ENCODE data around the gene DNAJC2.
"Not testable (repeated sequence)": the region's sequence is repeated elsewhere in the genome, so short reads cannot be mapped to it uniquely, and the experiment has no call there.

- peak in 1 of 2 donors; percentile 13 for TF ChIP-seq POLR2A (IDR thresholded peaks at IDR 0.05)
- not testable (repeated sequence) for TF ChIP-seq CTCF (IDR thresholded peaks at IDR 0.05)
Observed at GRCh38 chr7:103279963-103280802, 64.4 kb downstream of the DNAJC2 start.

Measured in thyroid gland (tissue), 4 donors.